HCT116 (cell line): ENCODE results near the gene MYL6B. TPM values are rescaled to one million over a fixed set of nuclear protein-coding genes. Genes with fewer than 3 reads are reported as not detected.
"Not testable (repeated sequence)": the region's sequence is repeated elsewhere in the genome, so short reads cannot be mapped to it uniquely, and the experiment has no call there.

ENCODE experiments used
- ATAC-seq: fragments of 200-7000 bp; cut with Tn5 transposase; 2 replicates; pipeline ENCODE4 v1.9.1; 2020; ENCODE audit warnings: mild to moderate bottlenecking, moderate library complexity
- BruUV-seq: library from RNA; stranded (reverse); fragments of 400-500 nt; replicated peaks from 2 replicates; lab custom pipeline; 2021; lab: Mats Ljungman, UMichigan
- CTCF ChIA-PET: fragments of 300-600 bp; sonication (Branson Sonifier 250); formaldehyde crosslinking; loops from one replicate; lab custom pipeline; 2021; ENCODE audit warnings: antibody characterized with exemption; lab: Charles Lee
- POLR2A ChIA-PET: fragments of 300-600, 350-600 bp; sonication (Branson Sonifier 250); formaldehyde crosslinking; loops from one replicate; lab custom pipeline; 2021; ENCODE audit warnings: antibody characterized with exemption; lab: Charles Lee
- RAD21 ChIA-PET, 2 experiments: fragments of 300-600 bp; sonication (Branson Sonifier 250); formaldehyde crosslinking; loops; one replicate each; lab custom pipeline; 2023; ENCODE audit warnings: low total read pairs in 2 of 2; ENCODE audit not compliant: uncharacterized antibody in 2 of 2, unreplicated experiment in 2 of 2, low non-redundant PET in 1 of 2; lab: Charles Lee
- DNase-seq: peaks from one replicate; pipeline ENCODE4 v3.0.0-alpha.2; 2010; ENCODE audit warnings: low read depth, low spot score
- H2AFZ ChIP-seq: fragments of 200-600 bp; shearing (Covaris generic), sonication (generic); 2 replicates; pipeline ENCODE4 v1.6.1; 2017; ENCODE audit warnings: low read depth, mixed run types, mixed read lengths, antibody characterized with exemption, low read length; ENCODE audit not compliant: poor library complexity, severe bottlenecking
- H3K27ac ChIP-seq: 2 replicates; pipeline ENCODE4 v1.5.1; 2012; ENCODE audit warnings: low read depth, low read length
- H3K27me3 ChIP-seq: fragments of 200-600 bp; sonication (generic); 2 replicates; pipeline ENCODE4 v1.6.1; 2016; ENCODE audit warnings: mixed run types, low read length, mixed read lengths; ENCODE audit not compliant: insufficient read depth
- H3K36me3 ChIP-seq, 2 experiments: fragments of 200-500 bp in 1 of 2; fragments of 200-600 bp in 1 of 2; sonication (Bioruptor generic) in 1 of 2; sonication (generic) in 1 of 2; 2 replicates each; pipeline versions ENCODE4 v1.5.1 to v1.6.1; 2014 to 2016; ENCODE audit warnings: low read length in 2 of 2, inconsistent platforms in 1 of 2, mixed read lengths in 1 of 2, mixed run types in 1 of 2; ENCODE audit not compliant: insufficient read depth in 2 of 2, control insufficient read depth in 1 of 2
- H3K4me1 ChIP-seq, 2 experiments: fragments of 200-600 bp in 1 of 2; sonication (generic) in 1 of 2; 2 replicates each; pipeline versions ENCODE4 v1.5.1 to v1.6.1; 2012 to 2017; ENCODE audit warnings: low read length in 2 of 2, inconsistent platforms in 1 of 2, mild to moderate bottlenecking in 1 of 2, mixed read lengths in 1 of 2, mixed run types in 1 of 2, moderate library complexity in 1 of 2; ENCODE audit not compliant: insufficient read depth in 2 of 2, control insufficient read depth in 1 of 2
- H3K4me2 ChIP-seq: fragments of 200-600 bp; sonication (generic); 2 replicates; pipeline ENCODE4 v1.6.1; 2017; ENCODE audit warnings: mixed run types, low read length, mixed read lengths
- H3K4me3 ChIP-seq, 2 experiments: fragments of 200-600 bp in 1 of 2; sonication (generic) in 1 of 2; replicated peaks in 1 of 2; 2 replicates each; pipeline ENCODE4 v1.5.1; 2011 to 2016; ENCODE audit warnings: low read length in 2 of 2, control low read depth in 1 of 2, low read depth in 1 of 2, mild to moderate bottlenecking in 1 of 2, mixed read lengths in 1 of 2, mixed run types in 1 of 2
- H3K79me2 ChIP-seq: fragments of 200-600 bp; sonication (generic); 2 replicates; pipeline ENCODE4 v1.6.1; 2017; ENCODE audit warnings: mild to moderate bottlenecking, mixed run types, low read length, moderate library complexity, mixed read lengths; ENCODE audit not compliant: insufficient read depth
- H3K9ac ChIP-seq: fragments of 200-600 bp; sonication (generic); 2 replicates; pipeline ENCODE4 v1.6.1; 2016; ENCODE audit warnings: low read length, mixed read lengths
- H3K9me2 ChIP-seq: fragments of 200-600 bp; sonication (generic), shearing (Covaris generic); 2 replicates; pipeline ENCODE4 v1.6.1; 2017; ENCODE audit warnings: mixed run types, mild to moderate bottlenecking, moderate library complexity; ENCODE audit not compliant: insufficient read depth
- H3K9me3 ChIP-seq, 2 experiments: fragments of 200-500 bp in 1 of 2; fragments of 200-600 bp in 1 of 2; sonication (Bioruptor generic) in 1 of 2; sonication (generic) in 1 of 2; 2 replicates each; pipeline ENCODE4 v1.6.1; 2014 to 2017; ENCODE audit warnings: low read length in 2 of 2, mixed read lengths in 2 of 2, inconsistent platforms in 1 of 2, low read depth in 1 of 2, mild to moderate bottlenecking in 1 of 2, mixed run types in 1 of 2, moderate library complexity in 1 of 2; ENCODE audit not compliant: control insufficient read depth in 1 of 2, insufficient read depth in 1 of 2
- H4K20me1 ChIP-seq: fragments of 200-600 bp; sonication (generic), shearing (Covaris generic); 2 replicates; pipeline ENCODE4 v1.6.1; 2017; ENCODE audit warnings: mixed run types, mild to moderate bottlenecking, moderate library complexity; ENCODE audit not compliant: insufficient read depth
- CBX3 ChIP-seq: IDR thresholded peaks from 2 replicates; pipeline ENCODE4 v1.6.1; 2012; ENCODE audit warnings: low read depth
- CTCF ChIP-seq, 3 experiments: fragments of 200-600 bp in 1 of 3; sonication (generic) in 1 of 3; IDR thresholded peaks in 2 of 3; conservative IDR thresholded peaks in 1 of 3; 2 replicates each; pipeline ENCODE4 v1.5.1; 2012 to 2017; ENCODE audit warnings: low read depth in 2 of 3, low read length in 2 of 3, antibody characterized with exemption in 1 of 3, borderline replicate concordance in 1 of 3, control low read depth in 1 of 3, mild to moderate bottlenecking in 1 of 3, mixed read lengths in 1 of 3, mixed run types in 1 of 3, moderate library complexity in 1 of 3; ENCODE audit not compliant: insufficient read depth in 1 of 3
- EGR1 ChIP-seq: IDR thresholded peaks from 2 replicates; pipeline ENCODE4 v1.6.1; 2012; ENCODE audit warnings: low read depth
- ELF1 ChIP-seq: IDR thresholded peaks from 2 replicates; pipeline ENCODE4 v1.6.1; 2012; ENCODE audit warnings: low read depth, borderline replicate concordance
- EZH2phosphoT487 ChIP-seq: fragments of 200-600 bp; IDR thresholded peaks from 2 replicates; pipeline ENCODE4 v1.6.1; 2018; ENCODE audit warnings: antibody characterized with exemption, borderline replicate concordance
- FOSL1 ChIP-seq: IDR thresholded peaks from 2 replicates; pipeline ENCODE4 v1.6.1; 2012; ENCODE audit warnings: low read depth
- MAX ChIP-seq: IDR thresholded peaks from 2 replicates; pipeline ENCODE4 v1.6.1; 2012
- RAD21 ChIP-seq: IDR thresholded peaks from 2 replicates; pipeline ENCODE4 v1.6.1; 2012; ENCODE audit warnings: low read depth, mild to moderate bottlenecking
- SIN3A ChIP-seq: IDR thresholded peaks from 2 replicates; pipeline ENCODE4 v1.6.1; 2012; ENCODE audit warnings: low read depth
- TCF7L2 ChIP-seq: IDR thresholded peaks from 2 replicates; pipeline ENCODE4 v1.7.0; 2011; ENCODE audit warnings: borderline replicate concordance, inconsistent platforms; ENCODE audit not compliant: insufficient read depth, insufficient read length; ENCODE audit errors: extremely low read depth
- YY1 ChIP-seq: IDR thresholded peaks from 2 replicates; pipeline ENCODE4 v1.6.1; 2011; ENCODE audit warnings: low read length, low read depth, moderate library complexity, mild to moderate bottlenecking; ENCODE audit not compliant: insufficient replicate concordance; ENCODE audit errors: extremely low read depth
- ZNF274 ChIP-seq: fragments of 200-500 bp; sonication (Bioruptor generic); IDR thresholded peaks from 2 replicates; pipeline ENCODE4 v1.6.1; 2014; ENCODE audit warnings: mild to moderate bottlenecking, low read depth, low read length, inconsistent platforms
- intact Hi-C: fragments of 100-400 bp; cut with micrococcal nuclease; formaldehyde crosslinking; loops from 2 replicates; pipeline ENCODE4 v1.10.0; 2022
- total RNA-seq: library from RNA; stranded (reverse); gene quantifications from one replicate; pipeline ENCODE4 v1.2.1, GENCODE V29; 2021; ENCODE audit not compliant: unreplicated experiment

The MYL6B gene
- total RNA-seq, 1 experiment from 2014 or later = 94.3 TPM

GRCh38 chr12:56155256-56155845, 3.0 kb downstream of the MYL6B start (continued):
- TF ChIP-seq YY1 = no peak
- TF ChIP-seq, all 23 proteins: peak for 0

GRCh38 chr12:56156464-56157200, 4.2 kb downstream of the MYL6B start:
- ATAC-seq, H2AFZ ChIP-seq, H3K9me2 ChIP-seq, H4K20me1 ChIP-seq, H3K9me3 ChIP-seq, H3K4me3 ChIP-seq, POLR2A ChIA-PET, intact Hi-C loops, BruUV-seq, CTCF ChIA-PET, H3K27me3 ChIP-seq, DNase-seq, RAD21 ChIA-PET: not testable (repeated sequence)
- peaks cover 16 to 35% of the 10 kb centered on the region in 2 experiments for H3K4me1 ChIP-seq
- peaks cover 18 to 27% of the 10 kb centered on the region in 2 experiments; a peak in 3 of 4 replicates for H3K36me3 ChIP-seq
- H3K4me2 ChIP-seq = peak overlapping the region; percentile 81
- H3K27ac ChIP-seq = peak overlapping the region; percentile 94
- H3K9ac ChIP-seq = peak overlapping the region; percentile 68; the same call in 1 of the 2 replicates
- peaks cover 35% of the 10 kb centered on the region for H3K79me2 ChIP-seq

- Histone ChIP-seq H3K4me1 (peaks cover 16 to 32% of the 10 kb centered on the region in 2 experiments), H3K27ac (peak overlapping the region; percentile 94), H3K9me3 (no peaks in the 10 kb centered on the region), H4K20me1 (no peaks in the 10 kb centered on the region), H3K79me2 (peaks cover 39% of the 10 kb centered on the region), H2AFZ (no peak overlapping the region), H3K27me3 (no peaks in the 10 kb centered on the region), H3K4me2 (peak overlapping the region; percentile 81), H3K4me3 (peak overlapping the region; percentile 39 to 78), H3K36me3 (peaks cover 25 to 33% of the 10 kb centered on the region in 2 experiments; a peak in 3 of 4 replicates), H3K9me2 (no peaks in the 10 kb centered on the region), H3K9ac (peak overlapping the region; percentile 68)
- ATAC-seq (peak; percentile 64), DNase-seq (peak; percentile 70)
- TSS peak; percentile 44 for BruUV-seq
- intact Hi-C loops = loop anchor here (2.0 kb wide), 1 partner anchor 39 kb away; the partner anchor contains the start of gene ZC3H10
- ChIA-PET CTCF (no interaction called here), POLR2A (interaction anchor here (1.2 kb wide), 1 partner anchor 415 kb away, joined by 3 read pairs; no protein-coding TSS in a partner anchor), RAD21 (no interaction called here)
- TF ChIP-seq EGR1 (no peak), CTCF (IDR thresholded peaks at IDR 0.05 in 2 of 3, conservative IDR thresholded peaks at IDR 0.05 in 1 of 3; ENCODE audit: borderline replicate concordance in 1 of 3, insufficient read depth in 1 of 3, low read depth in 2 of 3, low read length in 2 of 3) (peak in 2 of 3 experiments; percentile 73; a peak in 4 of 6 replicates), MAX (no peak), CBX3 (no peak), ZNF274 (no peak), EZH2phosphoT487 (no peak), TCF7L2 (no peak), FOSL1 (no peak), RAD21 (no peak), SIN3A (no peak), ELF1 (no peak), YY1 (no peak)
Measured at GRCh38 chr12:56157201-56158028, 5.0 kb downstream of the MYL6B start.
